ENCODE results near the gene FTSJ3. TPM values are rescaled to one million over a fixed set of nuclear protein-coding genes. Genes with fewer than 3 reads are reported as not detected.

FTSJ3 gene
- total RNA-seq, 2 donors from 2014 or later = 22.7 to 30.9 TPM

GRCh38 chr17:63841350-63842172 lies 14.1 kb upstream of the FTSJ3 start:
- peak overlapping the region; percentile 75 to 83 for H3K4me3 ChIP-seq
- intact Hi-C loops (cut with DNase I) = no loop called here

GRCh38 chr17:63840591-63841349 lies 13.3 kb upstream of the FTSJ3 start:
- no peak overlapping the region for H3K4me3 ChIP-seq
- DNase-seq (peak in 3 of 4 donors; percentile 36 to 50 (median 37)), ATAC-seq (no peak)
- intact Hi-C loops (cut with DNase I) = no loop called here
- peaks cover 0 to 2% of the 10 kb centered on the region in 2 donors for H3K36me3 ChIP-seq (replicated peaks in 1 of 2; ENCODE audit: insufficient read depth in 1 of 2, low read depth in 2 of 2)
- TF ChIP-seq CTCF (IDR thresholded peaks at IDR 0.05) = no peak
- TF ChIP-seq POLR2A (IDR thresholded peaks at IDR 0.05) = no peak
- H3K27ac ChIP-seq = peak overlapping the region; percentile 65 to 94 (median 90)
- H3K27me3 ChIP-seq = no peaks in the 10 kb centered on the region
- no peaks in the 10 kb centered on the region for H3K9me3 ChIP-seq
- WGBS, 2 donors = 40 to 43% methylated on average over 3 to 4 of the region's 4 CpGs
- peaks cover 58% of the 10 kb centered on the region for H3K4me1 ChIP-seq

More at GRCh38 chr17:63841350-63842172, 14.1 kb upstream of the FTSJ3 start:
- no peak for TF ChIP-seq CTCF (IDR thresholded peaks at IDR 0.05)
- peak in 2 of 3 donors; percentile 37 to 45 for TF ChIP-seq POLR2A (IDR thresholded peaks at IDR 0.05)
- peak; percentile 1 for ATAC-seq
- Histone ChIP-seq H3K4me1 (peaks cover 57% of the 10 kb centered on the region), H3K27me3 (no peaks in the 10 kb centered on the region), H3K27ac (peak overlapping the region; percentile 87 to 94 (median 93)), H3K36me3 (replicated peaks in 1 of 2; ENCODE audit: insufficient read depth in 1 of 2, low read depth in 2 of 2) (no peaks in the 10 kb centered on the region), H3K9me3 (no peaks in the 10 kb centered on the region)
- 3 to 7% methylated on average over 9 to 24 of the region's 26 CpGs for WGBS, 2 donors
- peak; percentile 61 to 65 (median 65) for DNase-seq

- intact Hi-C loops (cut with DNase I) = loop anchor here (10.0 kb wide), 1 partner anchor 64 kb away; the partner anchor contains the start of genes CCDC47 and DDX42
- ATAC-seq (peak; percentile 60), DNase-seq (peak; percentile 93 to 97 (median 96))
- Histone ChIP-seq H3K27me3 (no peaks in the 10 kb centered on the region), H3K9me3 (no peaks in the 10 kb centered on the region), H3K4me3 (no peak overlapping the region), H3K36me3 (replicated peaks in 1 of 2; ENCODE audit: insufficient read depth in 1 of 2, low read depth in 2 of 2) (peaks cover 5 to 14% of the 10 kb centered on the region in 2 donors), H3K4me1 (peaks cover 63% of the 10 kb centered on the region), H3K27ac (peak overlapping the region; percentile 68 to 94 (median 90))
- TF ChIP-seq CTCF (IDR thresholded peaks at IDR 0.05) (no peak), POLR2A (IDR thresholded peaks at IDR 0.05) (peak in 2 of 3 donors; percentile 42 to 51)
- 27 to 34% methylated on average over 6 to 7 of the region's 7 CpGs for WGBS, 2 donors
Measured at GRCh38 chr17:63838631-63839171, 11.2 kb upstream of the FTSJ3 start.

- Histone ChIP-seq H3K4me1 (peaks cover 60% of the 10 kb centered on the region), H3K27ac (peak overlapping the region; percentile 68 to 94 (median 90)), H3K9me3 (no peaks in the 10 kb centered on the region), H3K4me3 (no peak overlapping the region), H3K36me3 (replicated peaks in 1 of 2; ENCODE audit: insufficient read depth in 1 of 2, low read depth in 2 of 2) (peaks cover 11 to 20% of the 10 kb centered on the region in 2 donors), H3K27me3 (no peaks in the 10 kb centered on the region)
- TF ChIP-seq POLR2A (IDR thresholded peaks at IDR 0.05) = no peak
- DNase-seq = no peak
- no peak for ATAC-seq
- WGBS, 2 donors = 60 to 65% methylated on average over 5 of the region's 5 CpGs
- intact Hi-C loops (cut with DNase I) = loop anchor here (10.0 kb wide), 1 partner anchor 63 kb away; the partner anchor contains the start of genes CCDC47 and DDX42
Measured at GRCh38 chr17:63837962-63838600, 10.6 kb upstream of the FTSJ3 start.
